Activated effector memory CD4-positive, alpha-beta T cell treated with Interleukin-2 at 50 U/mL for 16 hours (primary cell): ENCODE measurements around the gene PRRT4.

Source experiments
- DNase-seq: peaks from one replicate; pipeline ENCODE4 v3.0.0-alpha.2; 2020

PRRT4 gene

DNA sequence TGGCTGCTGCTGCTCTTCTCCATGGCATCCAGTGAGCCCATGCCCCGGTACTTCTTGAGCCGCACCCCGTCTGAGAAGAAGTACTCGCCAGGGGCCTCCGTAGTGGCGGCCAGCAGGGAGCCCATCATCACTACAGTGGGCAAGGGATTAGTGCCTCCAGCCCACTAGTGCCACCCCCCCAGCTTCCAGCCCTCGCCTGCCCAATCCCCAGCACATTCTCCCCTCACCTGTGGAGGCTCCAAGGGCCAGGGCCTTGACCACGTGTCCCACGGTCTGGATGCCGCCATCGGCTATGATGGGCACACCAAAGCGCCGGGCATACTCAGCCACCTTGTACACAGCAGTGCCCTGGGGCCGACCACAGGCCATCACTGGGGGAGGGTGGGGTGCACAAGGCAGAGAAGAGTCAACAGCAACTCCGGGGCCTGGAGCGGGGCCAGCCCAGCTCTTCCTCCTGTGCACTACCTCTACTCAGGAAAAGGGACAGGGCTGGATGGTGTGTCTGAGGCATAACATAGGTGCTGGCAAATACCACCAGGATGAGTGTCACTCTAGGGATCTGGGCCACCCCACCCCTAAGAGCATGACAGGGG lies 33.5 kb upstream of the PRRT4 start:
- no peak for DNase-seq

DNA sequence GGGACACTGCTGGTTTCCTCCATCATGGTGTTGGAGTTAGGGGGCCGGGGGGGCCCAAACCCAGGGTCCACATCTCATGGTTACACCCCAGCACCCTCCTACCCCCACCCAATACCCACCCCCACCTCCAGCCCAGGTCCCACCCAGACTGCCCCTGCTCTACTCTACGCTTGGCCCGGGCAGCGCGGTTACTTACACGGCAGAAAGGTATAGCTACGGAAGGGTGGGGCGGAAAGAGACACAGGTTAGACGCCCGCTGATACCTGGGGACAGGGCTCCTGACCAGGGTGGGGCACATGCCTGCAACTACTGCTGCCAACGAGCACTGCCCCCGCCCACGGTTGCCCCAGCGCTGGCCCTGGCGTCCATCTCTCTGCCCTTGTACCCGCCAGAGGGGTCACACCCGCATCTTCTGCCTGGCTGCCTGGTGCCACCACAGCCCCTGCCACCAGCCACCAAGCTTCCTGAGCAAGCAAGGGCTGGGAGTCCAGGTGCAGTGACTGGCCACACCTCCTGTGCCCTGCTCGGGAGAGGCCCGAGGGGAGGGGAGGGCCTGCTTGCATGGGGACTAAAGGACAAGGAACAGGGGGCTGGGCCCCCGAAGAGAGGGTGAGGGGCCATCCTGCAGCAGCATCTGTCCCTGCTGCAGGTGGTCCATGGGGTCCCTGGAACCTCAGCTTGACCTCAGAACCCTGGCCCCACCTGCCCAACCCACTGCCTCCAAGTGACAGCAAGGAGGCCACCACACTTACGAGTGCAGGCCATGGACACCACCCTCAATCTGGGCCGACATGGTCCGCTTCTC lies 32.2 kb upstream of the PRRT4 start:
- no peak for DNase-seq

DNA sequence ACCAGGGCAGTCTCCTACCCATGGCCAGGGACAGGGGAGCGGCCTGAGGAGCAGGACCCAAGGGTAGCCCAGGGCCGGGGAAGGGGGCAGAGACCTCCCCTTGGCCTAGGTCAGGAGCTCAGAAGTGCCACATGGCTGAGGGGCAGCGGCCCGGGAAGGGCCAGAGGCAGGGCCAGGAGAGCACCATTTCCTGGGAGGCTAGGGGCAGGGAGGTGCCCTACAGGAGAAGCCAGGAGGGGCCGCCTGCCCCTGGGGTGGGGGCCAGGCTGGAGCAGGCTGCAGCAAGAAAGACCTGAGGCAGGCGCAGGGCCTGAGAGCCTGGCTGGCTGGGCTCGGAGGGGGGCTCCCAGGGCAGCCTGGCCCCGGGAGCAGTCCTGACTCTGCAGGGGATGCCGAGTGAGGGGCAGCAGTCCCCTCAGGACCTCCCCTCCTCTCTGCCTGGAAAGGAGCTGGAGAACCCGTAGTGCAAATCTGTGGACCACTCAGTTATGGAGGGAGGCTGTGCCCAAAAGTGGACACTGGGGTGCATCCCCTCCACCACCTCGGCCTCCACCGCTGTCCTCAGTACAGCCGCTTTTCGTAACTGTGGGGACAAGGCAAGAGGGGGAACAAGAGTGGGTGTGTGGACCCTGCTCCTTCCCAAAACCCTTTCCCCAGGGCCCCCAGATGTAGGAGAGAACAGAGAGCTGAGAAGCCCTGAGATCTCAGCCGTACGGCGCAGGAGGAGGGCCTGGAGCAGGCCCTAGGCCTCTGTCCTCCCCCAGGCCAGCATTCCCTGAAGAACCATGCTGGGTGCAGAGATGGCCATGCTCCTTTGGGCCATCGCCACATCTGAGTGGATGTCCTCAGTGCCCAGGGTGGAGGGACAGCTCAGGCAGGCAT lies 31.2 kb upstream of the PRRT4 start:
- DNase-seq, result no peak

GRCh38 chr7:128391805-128392204 lies 30.3 kb upstream of the PRRT4 start:
- no peak for DNase-seq

DNA sequence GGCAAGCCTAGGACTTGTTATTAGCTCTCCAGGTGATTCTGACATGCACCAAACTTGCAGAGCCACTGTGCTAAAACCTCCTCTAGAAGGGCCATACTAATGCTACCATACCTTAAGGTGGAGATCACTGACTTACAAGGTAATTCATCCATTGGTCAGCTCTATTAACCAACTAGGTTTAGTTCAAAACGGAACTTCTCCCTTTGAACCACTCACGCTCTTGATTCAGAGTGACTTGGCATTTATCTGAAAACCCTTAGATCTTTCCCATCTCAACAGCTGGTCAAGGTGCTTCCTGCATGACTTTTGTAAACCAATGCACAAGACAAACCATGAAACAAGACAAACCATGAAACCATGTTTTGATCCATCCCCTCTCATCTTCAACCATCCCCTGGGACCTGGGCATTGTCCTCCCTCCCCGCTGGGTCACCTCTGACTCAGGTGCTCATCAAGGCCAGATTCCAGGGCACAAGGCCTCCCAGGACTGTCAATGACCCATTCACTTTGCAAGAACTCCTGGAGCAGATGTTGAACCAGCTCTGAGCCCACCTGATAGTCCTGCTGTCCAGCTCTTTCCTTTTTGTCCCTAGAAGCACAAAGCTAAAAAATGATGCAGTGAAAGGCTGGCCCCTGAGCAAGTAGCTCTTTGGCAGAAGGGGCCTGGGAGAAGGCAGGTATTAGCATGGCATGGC lies 29.5 kb upstream of the PRRT4 start:
- DNase-seq, result no peak

- DNase-seq, result no peak
Observed at GRCh38 chr7:128389618-128390329, 28.3 kb upstream of the PRRT4 start.

GRCh38 chr7:128389085-128389617 lies 27.7 kb upstream of the PRRT4 start:
- DNase-seq, result no peak

DNA sequence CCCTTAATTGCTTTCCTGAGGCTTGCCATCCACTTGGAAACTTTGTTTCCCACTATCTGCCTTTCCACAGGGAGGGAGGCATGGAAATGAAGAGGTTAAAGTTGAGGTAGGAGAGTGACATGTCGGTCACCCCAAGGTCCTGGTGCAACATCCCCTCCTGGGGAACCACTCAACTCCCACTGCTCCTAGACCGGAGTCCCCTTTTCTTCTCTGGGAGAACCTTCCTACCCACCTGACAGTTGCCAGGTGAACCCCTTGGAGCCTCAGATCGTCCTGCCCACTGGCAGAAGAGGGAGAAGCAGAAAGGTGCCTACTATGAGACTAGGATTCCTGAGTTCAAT lies 26.6 kb upstream of the PRRT4 start:
- DNase-seq, result no peak

- peak; percentile 44 for DNase-seq
Observed at GRCh38 chr7:128387216-128388144, 26.0 kb upstream of the PRRT4 start.

DNA sequence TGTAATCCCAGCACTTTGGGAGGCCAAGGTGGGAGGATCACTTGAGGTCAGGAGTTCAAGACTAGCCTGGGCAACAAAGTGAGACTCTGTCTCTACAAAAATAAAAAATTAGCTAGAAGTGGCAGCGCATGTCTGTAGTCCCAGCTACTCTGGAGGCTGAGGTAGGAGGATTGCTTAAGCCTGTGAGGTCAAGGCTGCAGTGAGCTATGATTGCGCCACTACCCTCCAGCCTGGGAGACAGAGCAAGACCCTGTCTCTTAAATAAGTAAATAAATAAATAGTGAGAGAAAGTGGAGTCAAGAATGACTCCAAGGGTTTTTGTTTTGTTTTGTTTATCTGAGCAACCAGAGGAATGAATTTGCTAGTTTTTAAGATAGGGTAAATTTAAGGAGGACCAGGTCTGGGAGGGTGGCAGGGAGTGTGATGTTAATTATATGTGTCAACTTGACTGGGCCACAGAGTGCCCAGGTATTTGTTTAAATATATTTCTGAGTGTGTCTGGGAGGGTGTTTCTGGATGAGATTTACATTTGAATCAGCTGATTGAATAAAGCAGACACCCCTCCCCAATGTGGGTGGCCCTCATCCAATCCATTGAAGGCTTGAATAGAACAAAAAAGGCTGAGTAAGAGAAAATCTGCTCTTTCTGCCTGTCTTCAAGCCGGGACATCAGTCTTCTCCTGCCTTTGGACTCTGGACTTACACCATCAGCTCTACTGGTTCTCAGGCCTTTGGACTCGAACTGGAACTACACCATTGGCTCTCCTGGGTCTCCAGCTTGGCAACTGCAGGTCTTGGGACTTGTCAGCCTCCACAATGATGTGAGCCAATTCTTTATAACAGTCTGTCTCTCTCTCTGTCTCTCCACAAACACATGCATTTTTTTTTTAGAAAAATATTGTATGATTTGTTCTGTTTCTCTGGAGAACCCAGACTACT lies 24.8 kb upstream of the PRRT4 start:
- DNase-seq, result no peak

- no peak for DNase-seq
Observed at GRCh38 chr7:128384726-128385125, 23.2 kb upstream of the PRRT4 start.

- DNase-seq, result no peak
Observed at GRCh38 chr7:128383776-128384175, 22.3 kb upstream of the PRRT4 start.

DNA sequence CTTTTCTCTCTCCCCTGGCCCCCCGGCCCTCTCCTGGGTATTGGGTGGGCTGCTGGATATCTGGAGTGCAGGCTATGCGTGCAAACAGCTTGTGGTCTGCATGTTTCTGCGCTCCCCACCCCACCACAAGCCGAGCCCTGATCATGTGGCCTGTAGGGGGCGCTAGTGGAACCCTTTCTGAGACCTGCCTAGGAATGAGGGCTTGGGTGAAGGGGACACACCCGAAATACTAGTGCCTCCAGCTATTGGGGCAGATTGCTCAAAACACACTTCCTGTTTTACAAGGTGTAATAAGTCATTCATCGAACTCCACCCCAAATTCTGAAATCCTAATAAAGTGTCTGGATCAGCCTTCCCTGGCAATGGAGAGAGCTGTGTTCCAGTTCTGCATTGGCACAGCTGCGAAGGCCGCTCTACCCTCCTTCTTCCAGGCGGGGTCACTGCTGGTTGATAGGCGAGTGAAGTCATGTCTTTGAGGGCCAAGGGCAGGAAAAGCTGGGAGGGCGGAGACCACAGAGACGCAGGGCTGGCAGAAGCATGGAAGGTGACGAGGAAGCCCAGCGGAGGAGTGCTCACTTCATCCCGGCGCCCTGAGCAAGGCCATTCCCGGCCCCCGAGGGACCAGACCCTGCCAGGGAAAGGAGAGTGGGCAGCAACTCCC lies 19.8 kb upstream of the PRRT4 start:
- DNase-seq, result no peak

DNA sequence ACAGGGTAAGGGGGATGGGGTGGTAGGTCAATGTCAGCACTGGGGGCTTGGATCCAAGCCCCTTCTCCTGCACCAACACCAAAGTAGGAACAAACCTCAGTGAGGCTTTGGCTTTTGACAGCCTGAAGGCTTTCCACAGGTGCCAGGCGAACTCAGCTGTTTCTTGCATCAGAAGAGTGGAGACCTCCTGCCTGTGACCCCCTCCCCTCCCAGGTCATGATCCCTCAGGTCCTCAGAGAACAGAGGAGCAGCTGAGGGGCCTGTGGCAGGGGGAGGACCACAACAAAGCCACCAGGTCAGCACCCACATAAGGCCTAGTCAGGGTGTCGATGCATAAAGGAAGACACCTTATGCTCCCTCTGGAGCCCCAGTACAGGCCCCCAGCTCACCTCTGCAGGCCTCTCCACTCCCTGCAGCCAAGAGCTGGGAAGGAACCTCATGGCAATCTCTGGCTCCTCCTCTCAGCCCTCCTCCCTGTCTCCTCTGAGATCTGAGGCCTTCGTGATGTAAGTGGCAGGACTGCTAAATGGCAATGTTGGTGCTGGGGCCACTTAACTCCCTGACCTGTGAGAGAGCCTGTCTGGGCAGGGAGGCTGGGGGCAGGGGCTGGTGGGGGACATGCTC lies 19.1 kb upstream of the PRRT4 start:
- DNase-seq, result no peak

DNA sequence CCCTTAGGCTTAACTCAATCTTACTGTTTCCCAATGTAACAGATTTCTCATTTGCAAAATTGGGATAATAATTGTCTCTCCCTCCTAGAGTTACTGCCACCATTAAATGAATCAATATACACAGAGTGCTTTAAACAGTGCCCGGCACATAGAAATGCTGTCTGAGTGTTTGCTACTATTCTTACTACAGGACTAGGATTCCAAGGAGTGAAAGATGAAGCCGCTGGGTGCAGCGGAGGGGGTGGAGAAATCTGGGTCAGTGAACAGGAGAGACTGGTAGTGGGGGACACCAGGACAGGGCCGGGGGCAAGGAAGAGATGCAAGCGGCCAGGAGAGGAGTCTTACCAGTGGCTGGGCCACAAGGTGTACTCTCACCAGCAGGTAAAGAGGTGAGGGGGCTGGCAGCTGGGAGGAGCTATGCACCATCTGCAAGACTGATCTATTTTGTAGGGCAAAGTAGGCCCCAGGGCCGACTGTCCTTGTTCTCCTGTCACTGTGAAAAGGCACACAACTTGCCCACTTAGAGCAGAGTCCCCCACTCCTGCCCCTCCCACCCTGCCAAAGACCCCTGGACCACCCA lies 18.5 kb upstream of the PRRT4 start:
- DNase-seq, result no peak

- no peak for DNase-seq
Observed at GRCh38 chr7:128378637-128379036, 17.1 kb upstream of the PRRT4 start.

DNA sequence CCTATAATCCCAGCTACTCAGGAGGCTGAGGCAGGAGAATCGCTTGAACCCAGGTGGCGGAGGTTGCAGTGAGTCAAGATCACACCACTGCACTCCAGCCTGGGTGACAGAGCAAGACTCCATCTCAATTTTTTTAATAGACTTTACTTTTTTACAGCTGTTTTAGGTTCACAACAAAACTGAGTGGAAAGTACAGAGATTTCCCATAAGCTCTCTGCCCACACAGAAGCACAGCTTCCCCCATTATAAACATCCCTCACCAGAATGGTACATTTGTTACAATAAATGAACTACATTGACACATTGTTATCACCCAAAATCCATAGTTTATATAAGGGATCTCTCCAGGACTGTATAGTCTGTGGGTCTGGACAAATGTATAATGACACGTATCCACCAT lies 14.6 kb upstream of the PRRT4 start:
- DNase-seq, result no peak

DNA sequence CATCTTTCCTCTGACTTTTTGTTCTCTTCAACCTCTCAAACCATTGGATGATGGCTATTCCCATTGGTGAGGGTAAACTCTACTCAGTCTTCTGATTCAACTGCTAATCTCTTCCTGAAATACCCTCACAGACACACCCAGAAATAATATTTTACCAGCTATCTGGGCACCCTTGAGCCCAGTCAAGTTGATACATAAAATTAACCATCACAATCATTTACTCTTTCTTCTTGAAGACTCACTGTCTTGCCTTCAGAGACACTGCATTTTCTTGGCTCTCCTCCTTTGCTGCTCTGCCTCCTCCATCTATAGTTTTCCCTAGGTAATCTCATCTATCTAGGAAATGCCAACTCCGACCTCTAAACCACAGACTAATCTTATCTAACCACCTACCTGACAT lies 12.6 kb upstream of the PRRT4 start:
- DNase-seq, result no peak

- no peak for DNase-seq
Observed at GRCh38 chr7:128373606-128374005, 12.1 kb upstream of the PRRT4 start.
